ENCODE measurements around the gene MGAT4A.

DNA sequence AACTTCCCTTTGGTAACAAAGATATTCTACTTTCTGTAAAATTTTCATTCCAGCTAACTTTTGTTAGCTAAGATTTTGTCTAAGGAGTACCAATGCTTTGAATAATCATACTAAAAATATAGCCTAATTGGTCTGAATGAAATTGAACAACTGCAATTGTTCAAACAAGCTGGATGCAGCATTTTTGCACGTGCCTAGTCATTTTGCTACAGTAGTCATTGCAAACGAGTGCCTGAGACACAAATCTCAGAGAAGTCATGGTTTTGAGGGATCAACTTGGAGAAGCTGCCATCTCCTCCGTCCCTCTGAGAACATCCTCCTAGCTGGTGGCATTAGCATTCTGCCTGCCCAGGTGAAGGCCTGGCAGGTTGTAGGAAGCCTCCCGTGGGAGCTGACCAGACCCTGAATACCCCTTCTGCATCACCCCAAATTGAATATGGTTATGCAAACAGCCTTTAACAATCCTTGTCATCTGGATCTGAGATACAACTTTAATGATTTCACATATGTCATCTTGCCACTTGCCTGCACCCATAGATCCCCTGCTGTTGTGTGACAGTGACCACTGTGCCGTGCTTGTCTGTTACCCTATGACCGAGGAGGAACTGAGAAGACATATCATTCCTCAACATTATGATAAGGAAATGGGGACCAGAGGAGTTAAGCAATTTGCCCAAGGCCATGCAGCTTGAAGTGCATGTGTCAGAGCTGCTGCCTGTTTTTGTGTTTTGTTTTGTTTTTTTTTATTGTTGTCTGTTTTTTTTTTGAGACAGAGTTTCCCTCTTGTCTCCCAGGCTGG lies 29.1 kb upstream of the MGAT4A start:
- TF ChIP-seq CEBPB (IDR thresholded peaks at IDR 0.05): no peak
- no peak for TF ChIP-seq RAD21 (IDR thresholded peaks at IDR 0.05; ENCODE audit: low read depth)
- TF ChIP-seq, protein P1, sequence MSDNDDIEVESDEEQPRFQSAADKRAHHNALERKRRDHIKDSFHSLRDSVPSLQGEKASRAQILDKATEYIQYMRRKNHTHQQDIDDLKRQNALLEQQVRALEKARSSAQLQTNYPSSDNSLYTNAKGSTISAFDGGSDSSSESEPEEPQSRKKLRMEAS (IDR thresholded peaks at IDR 0.05): no peak
- no peak for TF ChIP-seq FOXM1 (IDR thresholded peaks at IDR 0.05; ENCODE audit: borderline replicate concordance, low read depth)
- no peak for TF ChIP-seq TEAD4 (IDR thresholded peaks at IDR 0.05)
